Right lobe of liver (tissue), 6 donors: ENCODE results near the gene PLCL1. TPM values are rescaled to one million over a fixed set of nuclear protein-coding genes. Genes with fewer than 3 reads are reported as not detected.

Experiments
- ATAC-seq, 4 donors: fragments of 200-7000 bp; cut with Tn5 transposase; one replicate each; pipeline ENCODE4 v1.9.1; 2020; ENCODE audit warnings: mild to moderate bottlenecking in 4 of 4, moderate library complexity in 4 of 4
- DNase-seq, 3 donors: peaks; one replicate each; pipeline ENCODE4 v3.0.0-alpha.2; 2020
- H3K27ac ChIP-seq, 3 donors: fragments of 200-600 bp; one replicate each; pipeline ENCODE4 v1.8.0; 2022
- H3K27me3 ChIP-seq, 2 donors: fragments of 200-600 bp; one replicate each; pipeline ENCODE4 v1.8.0; 2022
- H3K36me3 ChIP-seq, 4 donors: fragments of 200-600 bp; sonication (generic) in 1 of 4; one replicate each; pipeline versions ENCODE4 v1.5.1 to v1.8.0; 2017 to 2022; ENCODE audit warnings: control low read depth in 1 of 4
- H3K4me1 ChIP-seq, 4 donors: fragments of 200-600 bp; sonication (generic) in 1 of 4; one replicate each; pipeline versions ENCODE4 v1.5.1 to v1.8.0; 2017 to 2022; ENCODE audit warnings: control low read depth in 1 of 4
- H3K4me3 ChIP-seq, 3 donors: fragments of 200-600 bp; one replicate each; pipeline ENCODE4 v1.8.0; 2022
- H3K9me3 ChIP-seq, 4 donors: fragments of 200-600 bp; sonication (generic) in 1 of 4; one replicate each; pipeline versions ENCODE4 v1.5.1 to v1.8.0; 2017 to 2022; ENCODE audit warnings: control low read depth in 1 of 4
- CTCF ChIP-seq, 4 donors: fragments of 200-600 bp in 3 of 4; fragments of 450-650 bp in 1 of 4; IDR thresholded peaks; one replicate each; pipeline versions ENCODE4 v1.5.1 to v1.8.0; 2016 to 2022; ENCODE audit warnings: antibody characterized with exemption in 4 of 4, mild to moderate bottlenecking in 2 of 4
- POLR2A ChIP-seq: fragments of 450-650 bp; IDR thresholded peaks from one replicate; pipeline ENCODE4 v1.6.1; 2017; ENCODE audit warnings: antibody characterized with exemption, mild to moderate bottlenecking
- WGBS: methylation state at CpG from one replicate; pipeline ENCODE4 v1.1.6; 2018; ENCODE audit warnings: low coverage, low lambda C conversion rate; ENCODE audit not compliant: insufficient coverage; ENCODE audit errors: missing lambda C conversion rate; 5-methylcytosine and 5-hydroxymethylcytosine counted together
- intact Hi-C, 2 donors: fragments of 100-400 bp; cut with DNase I; formaldehyde crosslinking; loops; one replicate each; pipeline versions ENCODE4 v1.11.2 to v1.14.1; 2022
- total RNA-seq, 6 experiments: library from RNA; depleted of rRNA in 2 of 6; stranded (reverse); fragments of >200 nt in 2 of 6; fragmentation: NEBNext Ultra II Directional in 3 of 6; extraction: Animal tissue kit (Norgen Biotek cat#: 25700) in 3 of 6; gene quantifications; one replicate each; pipeline versions ENCODE4 v1.1.0 to v1.2.4, GENCODE V29; 2016 to 2023
- donor health status: DM: no; HTN: yes; CAD: no.
- donor health status: DM: no; HTN: no; CAD: no.
- donor health status: DM: no; HTN: no; CAD: no.
- donor health status: DM: no; HTN: yes; CAD: no.
- donor health status: DM: no; HTN: yes; CAD: no.

The PLCL1 gene
- total RNA-seq, 6 experiments from 2014 or later = 0.12 to 0.37 (median 0.24) TPM

- DNase-seq = no peak
- Histone ChIP-seq H3K27ac (no peak overlapping the region), H3K27me3 (no peaks in the 10 kb centered on the region), H3K4me3 (no peak overlapping the region), H3K36me3 (no peaks in the 10 kb centered on the region), H3K4me1 (no peaks in the 10 kb centered on the region), H3K9me3 (no peaks in the 10 kb centered on the region)
- 41% methylated on average over 6 of the region's 6 CpGs for WGBS
- no peak for ATAC-seq
- intact Hi-C loops = no loop called here
- no peak for TF ChIP-seq POLR2A
- TF ChIP-seq CTCF (IDR thresholded peaks at IDR 0.05) = no peak
Measured at GRCh38 chr2:197893403-197894177, 89.2 kb downstream of the PLCL1 start.

GRCh38 chr2:197894751-197895274 lies 90.4 kb downstream of the PLCL1 start:
- TF ChIP-seq POLR2A (no peak), CTCF (IDR thresholded peaks at IDR 0.05) (no peak)
- Histone ChIP-seq H3K36me3 (no peaks in the 10 kb centered on the region), H3K27me3 (no peaks in the 10 kb centered on the region), H3K4me3 (no peak overlapping the region), H3K9me3 (no peaks in the 10 kb centered on the region), H3K4me1 (no peaks in the 10 kb centered on the region), H3K27ac (no peak overlapping the region)
- no peak for DNase-seq
- 13% methylated on average over 2 of the region's 2 CpGs for WGBS
- intact Hi-C loops = no loop called here
- ATAC-seq = no peak

GRCh38 chr2:197897960-197898678 lies 93.7 kb downstream of the PLCL1 start:
- Histone ChIP-seq H3K36me3 (no peaks in the 10 kb centered on the region), H3K9me3 (no peaks in the 10 kb centered on the region), H3K27me3 (no peaks in the 10 kb centered on the region), H3K27ac (no peak overlapping the region), H3K4me3 (no peak overlapping the region), H3K4me1 (no peaks in the 10 kb centered on the region)
- DNase-seq (no peak), ATAC-seq (no peak)
- intact Hi-C loops = no loop called here
- TF ChIP-seq CTCF (IDR thresholded peaks at IDR 0.05) = no peak
- no peak for TF ChIP-seq POLR2A
- WGBS = 74% methylated on average over 4 of the region's 4 CpGs

GRCh38 chr2:197904446-197904845 lies 100.1 kb downstream of the PLCL1 start:
- ATAC-seq (no peak), DNase-seq (no peak)
- no peaks in the 10 kb centered on the region for H3K9me3 ChIP-seq
- no peak overlapping the region for H3K27ac ChIP-seq
- H3K4me3 ChIP-seq = no peak overlapping the region
- 44% methylated on average over 2 of the region's 2 CpGs for WGBS
- TF ChIP-seq POLR2A (no peak), CTCF (IDR thresholded peaks at IDR 0.05) (no peak)
- no peaks in the 10 kb centered on the region for H3K4me1 ChIP-seq
- H3K36me3 ChIP-seq = no peaks in the 10 kb centered on the region
- intact Hi-C loops = no loop called here
- H3K27me3 ChIP-seq = no peaks in the 10 kb centered on the region
